HG03460 (cell line): Measurements from ENCODE around the gene NLRC5.

Source experiments
- ATAC-seq: cut with Tn5 transposase; IDR thresholded peaks from one replicate; pipeline ENCODE4 v1.9.1; 2021; ENCODE audit not compliant: unreplicated experiment

Gene NLRC5

GRCh38 chr16:56988948-56989945 lies at the start of gene NLRC5:
Gene NLRC5 (plus strand): TSS chr16:56989557. CDS start chr16:57020713, 31,156 bp downstream.
- ATAC-seq, result peak; percentile 78

- no peak for ATAC-seq
Observed at GRCh38 chr16:56939801-56940200, 49.6 kb upstream of the NLRC5 start.

GRCh38 chr16:56941092-56941491 lies 48.3 kb upstream of the NLRC5 start:
- no peak for ATAC-seq

GRCh38 chr16:56941856-56942331 lies 47.5 kb upstream of the NLRC5 start:
- no peak for ATAC-seq

- ATAC-seq, result no peak
Observed at GRCh38 chr16:56943761-56944375, 45.5 kb upstream of the NLRC5 start.

GRCh38 chr16:56944954-56945839 lies 44.2 kb upstream of the NLRC5 start:
- peak; percentile 30 for ATAC-seq

- no peak for ATAC-seq
Observed at GRCh38 chr16:56945847-56946527, 43.4 kb upstream of the NLRC5 start.

- no peak for ATAC-seq
Observed at GRCh38 chr16:56946767-56947603, 42.4 kb upstream of the NLRC5 start.

- no peak for ATAC-seq
Observed at GRCh38 chr16:56947604-56947995, 41.8 kb upstream of the NLRC5 start.

- ATAC-seq, result no peak
Observed at GRCh38 chr16:56948234-56948633, 41.1 kb upstream of the NLRC5 start.

GRCh38 chr16:56950051-56950450 lies 39.3 kb upstream of the NLRC5 start:
- no peak for ATAC-seq

GRCh38 chr16:56950455-56950854 lies 38.9 kb upstream of the NLRC5 start:
- ATAC-seq, result no peak

- peak; percentile 53 for ATAC-seq
Observed at GRCh38 chr16:56950881-56951771, 38.2 kb upstream of the NLRC5 start.

- ATAC-seq, result no peak
Observed at GRCh38 chr16:56953006-56953405, 36.4 kb upstream of the NLRC5 start.

GRCh38 chr16:56956076-56956475 lies 33.3 kb upstream of the NLRC5 start:
- no peak for ATAC-seq

GRCh38 chr16:56956756-56957155 lies 32.6 kb upstream of the NLRC5 start:
- ATAC-seq, result no peak

GRCh38 chr16:56960681-56961281 lies 28.6 kb upstream of the NLRC5 start:
- ATAC-seq, result no peak

GRCh38 chr16:56961386-56961785 lies 28.0 kb upstream of the NLRC5 start:
- ATAC-seq, result no peak
